Keratinocyte (primary cell): Measurements from ENCODE around the gene DUSP16.

Experiments
- EZH2 ChIP-seq: IDR thresholded peaks from one replicate; pipeline ENCODE4 v1.6.1; 2012; ENCODE audit warnings: inconsistent platforms, mild to moderate bottlenecking, low read length, moderate library complexity
- TF ChIP-seq, protein P1 (sequence below), 3 experiments: IDR thresholded peaks in 1 of 3; conservative IDR thresholded peaks in 1 of 3; optimal IDR thresholded peaks in 1 of 3; 2 replicates in 2 of 3; 3 replicates in 1 of 3; pipeline versions ENCODE3 to v1.5.1; 2011; ENCODE audit warnings: low read length in 3 of 3, mild to moderate bottlenecking in 3 of 3, moderate library complexity in 2 of 3, control low read depth in 1 of 3, inconsistent platforms in 1 of 3; ENCODE audit not compliant: insufficient read depth in 2 of 3; ENCODE audit errors: extremely low read depth in 1 of 3

- no peak for TF ChIP-seq EZH2
- TF ChIP-seq, protein P1, sequence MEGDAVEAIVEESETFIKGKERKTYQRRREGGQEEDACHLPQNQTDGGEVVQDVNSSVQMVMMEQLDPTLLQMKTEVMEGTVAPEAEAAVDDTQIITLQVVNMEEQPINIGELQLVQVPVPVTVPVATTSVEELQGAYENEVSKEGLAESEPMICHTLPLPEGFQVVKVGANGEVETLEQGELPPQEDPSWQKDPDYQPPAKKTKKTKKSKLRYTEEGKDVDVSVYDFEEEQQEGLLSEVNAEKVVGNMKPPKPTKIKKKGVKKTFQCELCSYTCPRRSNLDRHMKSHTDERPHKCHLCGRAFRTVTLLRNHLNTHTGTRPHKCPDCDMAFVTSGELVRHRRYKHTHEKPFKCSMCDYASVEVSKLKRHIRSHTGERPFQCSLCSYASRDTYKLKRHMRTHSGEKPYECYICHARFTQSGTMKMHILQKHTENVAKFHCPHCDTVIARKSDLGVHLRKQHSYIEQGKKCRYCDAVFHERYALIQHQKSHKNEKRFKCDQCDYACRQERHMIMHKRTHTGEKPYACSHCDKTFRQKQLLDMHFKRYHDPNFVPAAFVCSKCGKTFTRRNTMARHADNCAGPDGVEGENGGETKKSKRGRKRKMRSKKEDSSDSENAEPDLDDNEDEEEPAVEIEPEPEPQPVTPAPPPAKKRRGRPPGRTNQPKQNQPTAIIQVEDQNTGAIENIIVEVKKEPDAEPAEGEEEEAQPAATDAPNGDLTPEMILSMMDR (optimal IDR thresholded peaks at IDR 0.05 in 1 of 3, IDR thresholded peaks at IDR 0.05 in 1 of 3, conservative IDR thresholded peaks at IDR 0.05 in 1 of 3; ENCODE audit: extremely low read depth in 1 of 3, insufficient read depth in 2 of 3, low read length in 3 of 3) = no peak
Observed at GRCh38 chr12:12612358-12612757, 49.7 kb upstream of the DUSP16 start.
